ENCODE data around the gene B4GALT4. TPM values are rescaled to one million over a fixed set of nuclear protein-coding genes. Genes with fewer than 3 reads are reported as not detected.
"Not testable (repeated sequence)": the region's sequence is repeated elsewhere in the genome, so short reads cannot be mapped to it uniquely, and the experiment has no call there.

B4GALT4 gene
- total RNA-seq, 1 donor from 2014 or later = 12.7 TPM

DNA sequence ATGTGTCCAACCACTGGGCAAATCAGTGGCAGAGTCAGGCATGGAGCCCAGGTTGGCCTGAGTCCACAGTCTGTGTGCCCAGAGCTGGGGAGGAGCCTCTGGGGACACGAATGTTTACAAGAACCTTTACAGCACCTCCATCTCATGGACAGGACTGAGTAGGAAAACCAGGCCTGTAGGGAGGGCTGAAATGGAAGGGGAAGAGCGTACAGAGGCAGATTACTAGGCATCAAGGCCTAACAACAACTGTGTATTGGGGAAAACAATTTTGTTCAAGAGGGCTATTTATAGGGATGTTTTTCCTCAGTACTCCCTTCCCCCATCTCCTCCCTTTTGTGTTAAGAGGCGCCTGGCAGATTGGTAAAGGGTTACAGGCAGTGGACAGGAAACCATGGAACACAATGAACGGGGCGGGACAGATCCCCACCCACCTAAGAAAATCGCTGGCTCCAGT lies 38.5 kb upstream of the B4GALT4 start:
- Histone ChIP-seq H3K27me3 (ENCODE audit: low read depth) (no peaks in the 10 kb centered on the region), H3K4me3 (peak overlapping the region; percentile 38), H3K27ac (replicated peaks) (peak overlapping the region; percentile 93), H3K4me1 (peaks cover 52% of the 10 kb centered on the region), H3K9me3 (replicated peaks) (peaks cover 11% of the 10 kb centered on the region), H3K36me3 (no peaks in the 10 kb centered on the region)
- TF ChIP-seq, protein P1, sequence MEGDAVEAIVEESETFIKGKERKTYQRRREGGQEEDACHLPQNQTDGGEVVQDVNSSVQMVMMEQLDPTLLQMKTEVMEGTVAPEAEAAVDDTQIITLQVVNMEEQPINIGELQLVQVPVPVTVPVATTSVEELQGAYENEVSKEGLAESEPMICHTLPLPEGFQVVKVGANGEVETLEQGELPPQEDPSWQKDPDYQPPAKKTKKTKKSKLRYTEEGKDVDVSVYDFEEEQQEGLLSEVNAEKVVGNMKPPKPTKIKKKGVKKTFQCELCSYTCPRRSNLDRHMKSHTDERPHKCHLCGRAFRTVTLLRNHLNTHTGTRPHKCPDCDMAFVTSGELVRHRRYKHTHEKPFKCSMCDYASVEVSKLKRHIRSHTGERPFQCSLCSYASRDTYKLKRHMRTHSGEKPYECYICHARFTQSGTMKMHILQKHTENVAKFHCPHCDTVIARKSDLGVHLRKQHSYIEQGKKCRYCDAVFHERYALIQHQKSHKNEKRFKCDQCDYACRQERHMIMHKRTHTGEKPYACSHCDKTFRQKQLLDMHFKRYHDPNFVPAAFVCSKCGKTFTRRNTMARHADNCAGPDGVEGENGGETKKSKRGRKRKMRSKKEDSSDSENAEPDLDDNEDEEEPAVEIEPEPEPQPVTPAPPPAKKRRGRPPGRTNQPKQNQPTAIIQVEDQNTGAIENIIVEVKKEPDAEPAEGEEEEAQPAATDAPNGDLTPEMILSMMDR (IDR thresholded peaks at IDR 0.05; ENCODE audit: borderline replicate concordance) = no peak
- intact Hi-C loops (cut with micrococcal nuclease) = no loop called here
- peak; percentile 75 for DNase-seq

DNA sequence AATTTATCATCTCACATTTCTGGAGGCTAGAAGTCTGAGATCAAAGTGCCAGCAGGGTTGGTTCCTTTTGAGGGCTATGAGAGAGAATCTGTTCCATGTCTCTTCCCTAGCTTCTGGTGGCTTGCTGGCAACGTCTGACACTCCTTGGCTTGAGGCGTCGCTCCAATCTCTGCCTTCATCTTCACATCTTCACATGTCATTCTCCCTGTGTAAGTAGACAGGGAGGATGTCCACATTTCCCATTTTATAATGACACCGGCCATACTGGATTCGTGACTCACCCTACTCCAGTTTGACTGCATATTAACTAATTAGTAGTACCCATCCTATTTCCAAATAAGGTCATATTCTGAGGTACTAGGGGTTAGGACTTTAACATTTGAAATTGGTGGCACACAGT lies 36.0 kb upstream of the B4GALT4 start:
- TF ChIP-seq, protein P1 (IDR thresholded peaks at IDR 0.05; ENCODE audit: borderline replicate concordance) = no peak
- peaks cover 52% of the 10 kb centered on the region for H3K4me1 ChIP-seq
- H3K27me3 ChIP-seq (ENCODE audit: low read depth) = no peaks in the 10 kb centered on the region
- no peaks in the 10 kb centered on the region for H3K36me3 ChIP-seq
- intact Hi-C loops (cut with micrococcal nuclease) = no loop called here
- peak overlapping the region; percentile 34 for H3K27ac ChIP-seq (replicated peaks)
- no peaks in the 10 kb centered on the region for H3K9me3 ChIP-seq (replicated peaks)
- DNase-seq = no peak
- no peak overlapping the region for H3K4me3 ChIP-seq

DNA sequence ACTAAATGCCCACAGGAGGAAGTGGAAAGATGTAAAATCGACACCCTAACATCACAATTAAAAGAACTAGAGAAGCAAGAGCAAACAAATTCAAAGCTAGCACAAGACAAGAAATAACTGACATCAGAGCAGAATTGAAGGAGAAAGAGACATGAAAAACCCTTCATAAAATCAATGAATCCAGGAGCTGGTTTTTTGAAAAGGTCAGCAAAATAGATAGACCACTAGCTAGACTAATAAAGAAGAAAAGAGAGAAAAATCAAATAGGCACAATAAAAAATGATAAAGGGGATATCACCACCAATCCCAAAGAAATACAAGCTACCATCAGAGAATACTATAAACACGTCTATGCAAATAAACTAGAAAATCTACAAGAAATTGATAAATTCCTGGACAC lies 29.5 kb upstream of the B4GALT4 start:
- intact Hi-C loops (cut with micrococcal nuclease); H3K36me3 ChIP-seq; H3K9me3 ChIP-seq (replicated peaks); H3K4me1 ChIP-seq; DNase-seq; H3K4me3 ChIP-seq; H3K27me3 ChIP-seq (ENCODE audit: low read depth); H3K27ac ChIP-seq (replicated peaks): not testable (repeated sequence)

DNA sequence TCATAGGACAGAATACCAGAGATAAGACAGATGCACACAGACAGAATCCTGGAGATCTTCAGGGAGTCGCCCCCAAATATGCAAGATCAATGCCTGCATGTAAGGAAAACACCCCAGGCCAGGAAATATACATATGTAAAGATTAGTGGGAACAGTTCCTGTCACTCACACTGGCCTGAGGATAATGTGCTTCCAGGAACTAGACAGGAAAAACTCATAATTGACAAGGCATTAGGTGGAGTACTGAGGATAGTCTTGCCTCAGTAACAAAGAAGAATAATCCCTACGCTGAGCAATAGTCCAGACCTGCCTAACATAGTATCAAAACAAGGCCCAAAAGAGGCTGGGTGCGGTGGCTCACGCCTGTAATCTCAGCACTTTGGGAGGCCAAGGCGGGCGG lies 20.4 kb upstream of the B4GALT4 start:
- DNase-seq = no peak
- Histone ChIP-seq H3K9me3 (replicated peaks) (no peaks in the 10 kb centered on the region), H3K36me3 (no peaks in the 10 kb centered on the region), H3K4me3 (no peak overlapping the region), H3K27ac (replicated peaks) (no peak overlapping the region), H3K4me1 (peaks cover 9% of the 10 kb centered on the region), H3K27me3 (ENCODE audit: low read depth) (no peaks in the 10 kb centered on the region)
- TF ChIP-seq, protein P1 (IDR thresholded peaks at IDR 0.05; ENCODE audit: borderline replicate concordance) = no peak
- intact Hi-C loops (cut with micrococcal nuclease) = no loop called here

DNA sequence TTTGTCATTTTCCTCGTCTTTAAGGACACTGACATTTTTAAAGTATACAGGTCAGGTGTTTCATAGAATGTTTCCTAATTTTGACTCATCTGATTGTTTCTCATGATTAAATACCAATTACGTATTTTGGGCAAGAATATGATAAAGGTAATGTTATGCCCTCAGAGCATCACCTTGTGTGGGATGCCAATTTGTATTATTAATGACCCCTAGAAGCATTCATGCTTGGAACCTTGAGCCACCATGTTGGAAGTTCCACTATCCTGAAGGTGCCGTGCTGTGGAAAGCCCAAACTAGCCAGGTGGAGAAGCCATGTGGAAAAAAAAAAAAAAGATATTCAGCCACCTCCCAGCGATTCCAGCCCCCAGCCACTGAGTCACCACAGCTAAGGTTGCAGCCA lies 19.1 kb upstream of the B4GALT4 start:
- intact Hi-C loops (cut with micrococcal nuclease) = no loop called here
- Histone ChIP-seq H3K36me3 (no peaks in the 10 kb centered on the region), H3K4me1 (peaks cover 9% of the 10 kb centered on the region), H3K9me3 (replicated peaks) (no peaks in the 10 kb centered on the region), H3K4me3 (no peak overlapping the region), H3K27ac (replicated peaks) (no peak overlapping the region), H3K27me3 (ENCODE audit: low read depth) (no peaks in the 10 kb centered on the region)
- DNase-seq = no peak
- TF ChIP-seq, protein P1 (IDR thresholded peaks at IDR 0.05; ENCODE audit: borderline replicate concordance) = no peak

DNA sequence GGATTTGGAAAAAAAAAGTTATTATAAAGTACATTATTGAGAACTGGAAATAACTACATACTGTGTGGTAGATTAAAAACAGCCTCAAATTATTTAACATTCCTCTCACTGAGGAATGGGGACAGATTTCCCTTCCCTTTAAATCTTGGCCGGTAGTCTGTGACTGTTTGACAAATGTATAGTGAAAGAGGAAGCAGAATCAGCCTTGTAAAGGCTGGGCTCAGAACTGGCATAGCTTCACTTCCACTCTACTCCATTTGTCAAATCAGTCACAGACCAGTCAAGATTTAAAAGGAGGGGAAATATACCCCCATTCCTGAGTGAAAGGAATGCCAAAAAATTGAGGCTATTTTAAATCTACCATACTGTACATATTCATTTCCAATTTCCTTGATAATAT lies 18.2 kb upstream of the B4GALT4 start:
- Histone ChIP-seq H3K27ac (replicated peaks) (peak overlapping the region; percentile 45), H3K4me1 (peaks cover 14% of the 10 kb centered on the region), H3K36me3 (no peaks in the 10 kb centered on the region), H3K9me3 (replicated peaks) (no peaks in the 10 kb centered on the region), H3K4me3 (no peak overlapping the region), H3K27me3 (ENCODE audit: low read depth) (no peaks in the 10 kb centered on the region)
- TF ChIP-seq, protein P1 (IDR thresholded peaks at IDR 0.05; ENCODE audit: borderline replicate concordance) = no peak
- intact Hi-C loops (cut with micrococcal nuclease) = no loop called here
- DNase-seq = no peak
